22Rv1 (cell line): ENCODE data around the gene ARHGEF9.

ENCODE experiments used
- H3K27ac ChIP-seq: fragments of 450-650 bp; 2 replicates; pipeline ENCODE4 v1.5.1; 2017
- ZFX ChIP-seq: fragments of 450-650 bp; IDR thresholded peaks from 2 replicates; pipeline ENCODE4 v1.6.1; 2017; ENCODE audit warnings: antibody characterized with exemption, borderline replicate concordance
- TF ChIP-seq, protein P1 (sequence below): fragments of 450-650 bp; IDR thresholded peaks from 2 replicates; pipeline ENCODE4 v1.5.1; 2017; ENCODE audit warnings: mild to moderate bottlenecking

The ARHGEF9 gene

GRCh38 chrX:63746715-63747114 is 38.3 kb downstream of the ARHGEF9 start:
- no peak overlapping the region for H3K27ac ChIP-seq
- TF ChIP-seq, protein P1, sequence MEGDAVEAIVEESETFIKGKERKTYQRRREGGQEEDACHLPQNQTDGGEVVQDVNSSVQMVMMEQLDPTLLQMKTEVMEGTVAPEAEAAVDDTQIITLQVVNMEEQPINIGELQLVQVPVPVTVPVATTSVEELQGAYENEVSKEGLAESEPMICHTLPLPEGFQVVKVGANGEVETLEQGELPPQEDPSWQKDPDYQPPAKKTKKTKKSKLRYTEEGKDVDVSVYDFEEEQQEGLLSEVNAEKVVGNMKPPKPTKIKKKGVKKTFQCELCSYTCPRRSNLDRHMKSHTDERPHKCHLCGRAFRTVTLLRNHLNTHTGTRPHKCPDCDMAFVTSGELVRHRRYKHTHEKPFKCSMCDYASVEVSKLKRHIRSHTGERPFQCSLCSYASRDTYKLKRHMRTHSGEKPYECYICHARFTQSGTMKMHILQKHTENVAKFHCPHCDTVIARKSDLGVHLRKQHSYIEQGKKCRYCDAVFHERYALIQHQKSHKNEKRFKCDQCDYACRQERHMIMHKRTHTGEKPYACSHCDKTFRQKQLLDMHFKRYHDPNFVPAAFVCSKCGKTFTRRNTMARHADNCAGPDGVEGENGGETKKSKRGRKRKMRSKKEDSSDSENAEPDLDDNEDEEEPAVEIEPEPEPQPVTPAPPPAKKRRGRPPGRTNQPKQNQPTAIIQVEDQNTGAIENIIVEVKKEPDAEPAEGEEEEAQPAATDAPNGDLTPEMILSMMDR = no peak
- no peak for TF ChIP-seq ZFX

DNA sequence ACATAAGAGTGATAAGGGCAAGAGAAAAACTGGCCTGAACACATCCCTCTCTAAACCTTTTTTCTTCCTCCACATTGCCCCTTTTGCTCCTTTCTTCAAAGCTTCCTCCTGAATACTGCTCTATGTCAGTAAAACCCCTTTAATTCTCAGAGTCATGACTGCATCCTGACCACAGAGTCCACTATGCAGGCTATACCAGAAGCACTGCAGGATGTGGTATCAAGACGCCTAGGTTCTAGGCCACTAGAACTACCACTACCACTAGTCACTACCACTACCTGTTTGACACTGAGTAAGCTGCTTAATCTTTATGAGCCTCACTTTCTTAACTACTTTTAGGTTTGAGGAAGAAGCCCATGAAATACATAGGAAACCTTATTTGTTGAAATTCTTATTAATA is 38.7 kb downstream of the ARHGEF9 start:
- TF ChIP-seq ZFX = no peak
- TF ChIP-seq, protein P1 = no peak
- no peak overlapping the region for H3K27ac ChIP-seq

GRCh38 chrX:63744850-63745394 is 40.1 kb downstream of the ARHGEF9 start:
- H3K27ac ChIP-seq = no peak overlapping the region
- TF ChIP-seq ZFX = no peak
- TF ChIP-seq, protein P1 = no peak

GRCh38 chrX:63743596-63743995 is 41.4 kb downstream of the ARHGEF9 start:
- H3K27ac ChIP-seq = no peak overlapping the region
- TF ChIP-seq, protein P1 = no peak
- no peak for TF ChIP-seq ZFX

GRCh38 chrX:63740382-63740781 is 44.6 kb downstream of the ARHGEF9 start:
- no peak for TF ChIP-seq ZFX
- TF ChIP-seq, protein P1 = no peak
- no peak overlapping the region for H3K27ac ChIP-seq

- TF ChIP-seq, protein P1 = no peak
- TF ChIP-seq ZFX = no peak
- H3K27ac ChIP-seq = no peak overlapping the region
Measured at GRCh38 chrX:63739885-63740284, 45.1 kb downstream of the ARHGEF9 start.

GRCh38 chrX:63738696-63739095 is 46.3 kb downstream of the ARHGEF9 start:
- H3K27ac ChIP-seq = no peak overlapping the region
- TF ChIP-seq ZFX = no peak
- TF ChIP-seq, protein P1 = no peak
